GM04503 (cell line): ENCODE measurements around the gene RRH.
"Not testable (repeated sequence)": the region's sequence is repeated elsewhere in the genome, so short reads cannot be mapped to it uniquely, and the experiment has no call there.

Experiments used
- DNase-seq: peaks from one replicate; pipeline ENCODE4 v3.0.0-alpha.2; 2012; ENCODE audit warnings: low read depth

RRH gene

GRCh38 chr4:109846395-109847098 lies 18.8 kb downstream of the RRH start:
- DNase-seq, result no peak

DNA sequence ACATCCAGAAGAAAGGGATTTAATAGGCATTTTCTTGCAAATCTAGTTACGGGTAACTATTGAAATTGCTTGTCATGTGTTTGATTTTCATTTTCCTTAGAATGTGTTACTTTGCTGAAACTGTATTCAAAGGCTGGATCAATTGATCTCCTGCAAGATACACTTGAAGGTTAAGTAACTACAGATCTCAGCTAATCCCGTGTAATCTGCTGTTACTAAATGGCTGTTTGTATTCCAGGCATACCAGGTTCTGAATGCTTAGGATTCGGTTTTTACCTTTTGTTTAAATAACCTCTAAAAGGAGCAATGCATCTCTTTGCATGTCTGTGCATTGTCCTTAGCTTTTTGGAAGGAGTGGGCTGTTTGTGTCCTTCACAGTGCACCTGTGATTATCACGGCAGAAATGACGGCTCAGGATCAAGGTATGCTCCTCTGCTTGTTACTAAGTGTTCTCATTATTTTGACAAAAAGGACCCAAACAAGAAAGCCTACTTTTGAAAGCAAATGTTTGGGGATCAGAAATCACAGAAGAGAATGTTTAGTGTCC lies 20.2 kb downstream of the RRH start, which contains the start of gene LRIT3:
Gene LRIT3 (plus strand): TSS at position 212 of the 547 bp plus-strand sequence. CDS start 95 bp downstream, at position 307.
- DNase-seq, result no peak

DNA sequence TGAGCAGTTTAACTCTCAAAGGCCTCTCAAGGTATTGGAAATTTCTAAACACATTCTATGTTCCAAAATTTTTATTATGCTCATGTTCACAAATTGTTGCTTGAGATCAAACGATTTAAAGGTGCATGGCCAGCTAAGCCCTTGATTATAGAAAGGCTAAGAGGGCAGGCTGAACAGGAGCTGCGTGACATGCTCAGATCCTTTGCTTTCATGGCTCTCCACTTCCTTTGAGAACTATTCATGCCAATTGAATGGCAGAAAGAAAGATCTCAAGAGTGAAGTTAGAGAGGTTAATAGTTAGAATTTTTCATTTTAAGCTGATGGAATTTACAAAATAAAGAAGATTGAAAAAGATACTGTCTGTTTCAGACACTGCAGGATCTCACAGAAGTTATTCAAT lies 20.7 kb downstream of the RRH start:
- no peak for DNase-seq

DNA sequence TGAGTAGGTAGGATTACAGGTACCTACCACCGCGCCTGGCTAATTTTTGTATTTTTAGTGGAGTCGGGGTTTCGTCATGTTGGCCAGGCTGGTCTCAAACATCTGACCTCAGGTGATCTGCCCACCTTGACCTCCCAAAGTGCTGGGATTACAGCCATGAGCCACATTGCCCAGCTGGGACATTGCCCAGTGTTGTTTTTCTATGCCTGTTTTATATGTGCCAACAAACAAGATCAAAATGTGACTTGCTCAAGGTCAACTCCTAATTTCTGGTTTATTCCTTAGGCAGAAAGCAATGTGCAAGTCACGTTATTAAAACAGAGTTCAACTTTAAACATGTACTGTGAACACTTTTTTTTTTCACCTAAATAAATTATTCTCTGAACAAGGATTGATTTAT lies 22.8 kb downstream of the RRH start:
- no peak for DNase-seq

DNA sequence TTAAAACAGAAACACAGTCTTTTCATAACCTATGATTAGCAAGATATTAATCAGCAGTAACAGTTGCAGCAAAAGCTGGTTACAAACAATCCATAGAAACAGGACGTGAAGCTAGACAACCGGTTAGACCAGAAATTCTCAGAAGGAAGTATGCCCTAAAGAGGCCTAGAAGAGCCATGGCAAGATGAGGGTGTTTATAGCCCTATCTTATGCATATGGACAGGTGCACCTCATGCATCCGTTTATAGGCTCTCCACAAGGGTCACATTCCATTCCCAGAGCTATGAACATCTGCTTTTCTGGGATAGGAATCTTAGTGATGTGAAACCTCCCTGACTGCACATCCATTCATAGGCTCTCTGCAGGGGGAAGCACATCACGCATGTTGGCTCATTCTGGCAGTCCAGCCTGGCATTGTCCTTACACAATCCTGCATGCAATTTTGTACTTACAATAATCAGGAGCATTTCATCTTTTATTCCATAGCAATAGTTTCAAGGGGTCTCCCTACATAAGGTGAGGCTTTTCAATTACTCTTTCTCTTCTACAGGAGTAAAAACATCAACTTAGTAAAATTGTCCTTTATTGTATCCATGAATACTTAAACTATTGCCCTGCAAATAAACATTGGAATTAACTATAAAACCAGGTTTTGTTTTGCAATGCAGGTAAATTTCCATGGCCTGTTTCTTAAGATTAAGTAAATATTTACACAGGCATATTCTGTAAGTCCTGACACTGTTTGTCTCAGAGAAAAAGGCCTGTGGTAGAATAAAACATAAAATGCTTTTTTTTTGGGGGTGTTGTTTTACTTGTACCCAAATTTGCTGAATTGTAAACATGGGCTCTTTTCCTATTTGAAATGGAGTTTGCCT lies 31.9 kb downstream of the RRH start:
- not testable (repeated sequence) for DNase-seq

DNA sequence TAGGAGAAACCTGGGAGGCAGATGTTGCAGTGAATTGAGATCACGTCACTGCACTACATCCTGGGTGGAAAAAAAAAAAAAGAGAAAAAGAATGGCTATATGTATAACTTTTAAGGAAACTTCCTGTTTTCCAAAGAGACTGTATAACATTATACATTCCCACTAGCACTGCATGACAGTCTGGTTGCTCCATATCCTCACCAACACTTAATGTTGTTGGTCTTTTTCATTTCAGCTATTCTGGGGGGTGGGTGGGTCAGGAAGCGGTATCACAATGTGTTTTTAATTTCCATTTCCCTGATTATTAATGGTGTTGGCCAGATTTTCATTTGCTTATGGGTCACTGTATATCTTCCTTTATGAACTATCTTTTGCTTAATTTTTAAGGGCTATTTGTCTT lies 33.5 kb downstream of the RRH start:
- no peak for DNase-seq

- no peak for DNase-seq
Observed at GRCh38 chr4:109861916-109862511, 34.2 kb downstream of the RRH start.

GRCh38 chr4:109864134-109864533 lies 36.4 kb downstream of the RRH start:
- DNase-seq, result no peak

- no peak for DNase-seq
Observed at GRCh38 chr4:109870061-109870460, 42.3 kb downstream of the RRH start.

DNA sequence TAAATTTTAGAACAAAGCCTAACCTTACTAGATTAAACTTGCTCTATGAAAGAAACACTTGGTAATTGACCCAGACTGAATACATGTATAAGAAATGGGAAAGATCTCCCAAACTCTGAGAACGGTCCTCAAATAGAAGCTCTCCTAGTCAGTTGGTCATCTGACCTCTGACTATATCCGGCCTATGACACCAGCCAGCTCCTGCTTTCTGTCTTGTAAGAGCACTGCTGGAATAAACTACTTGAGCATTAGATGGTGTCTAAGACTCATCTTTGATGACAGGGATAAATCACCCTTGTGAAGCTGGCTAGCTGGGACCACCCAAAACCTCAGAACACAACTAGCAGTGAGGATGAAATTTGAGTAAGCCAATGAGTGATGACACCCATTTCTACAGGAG lies 44.3 kb downstream of the RRH start:
- no peak for DNase-seq

DNA sequence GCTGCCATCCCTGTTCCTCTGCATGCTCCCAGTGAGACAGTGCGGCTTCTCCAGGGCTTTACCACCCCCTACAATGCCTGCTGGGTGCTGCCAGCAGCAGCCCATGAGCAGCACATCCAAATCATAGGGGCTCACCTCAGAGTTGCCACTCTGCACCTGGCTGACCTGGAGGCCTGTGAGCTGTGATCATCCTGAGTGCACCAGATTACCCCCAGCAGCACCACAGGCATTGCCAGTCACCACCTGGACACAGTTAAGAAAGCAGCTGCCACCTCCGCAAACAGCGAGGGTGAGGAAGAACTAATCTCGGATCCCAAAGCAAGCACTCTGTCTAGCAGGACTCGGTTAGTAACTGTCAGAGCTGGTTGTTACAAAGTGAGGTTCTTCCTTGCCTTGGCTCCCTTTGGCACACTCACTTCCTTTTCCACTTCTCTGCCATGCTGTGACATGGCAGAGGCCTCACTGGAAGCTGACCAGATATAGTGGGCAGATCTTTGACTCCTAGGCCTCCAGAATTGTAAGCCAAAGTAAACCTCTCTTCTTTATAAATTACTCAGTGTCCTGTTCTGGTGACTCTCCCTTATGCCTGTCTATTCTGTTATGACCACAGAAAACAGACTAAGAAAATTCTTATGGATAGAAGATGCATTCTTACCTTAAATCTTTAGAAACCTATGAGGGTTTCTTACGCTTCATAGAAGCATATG lies 45.3 kb downstream of the RRH start:
- no peak for DNase-seq

- peak; percentile 3 for DNase-seq
Observed at GRCh38 chr4:109873791-109874514, 46.2 kb downstream of the RRH start.

GRCh38 chr4:109875106-109875505 lies 47.3 kb downstream of the RRH start:
- no peak for DNase-seq

DNA sequence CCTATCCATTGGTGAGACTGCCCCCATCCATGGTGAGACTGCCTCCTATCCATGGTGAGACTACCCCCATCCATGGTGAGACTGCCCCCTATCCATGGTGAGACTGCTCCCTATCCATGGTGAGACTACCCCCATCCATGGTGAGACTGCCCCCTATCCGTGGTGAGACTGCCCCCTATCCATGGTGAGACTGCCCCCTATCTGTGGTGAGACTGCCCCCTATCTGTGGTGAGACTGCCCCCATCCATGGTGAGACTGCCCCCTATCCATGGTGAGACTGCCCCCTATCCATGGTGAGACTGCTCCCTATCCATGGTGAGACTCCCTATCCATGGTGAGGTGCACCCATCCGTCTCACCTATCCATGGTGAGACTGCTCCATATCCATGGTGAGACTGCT lies 47.8 kb downstream of the RRH start:
- not testable (repeated sequence) for DNase-seq

GRCh38 chr4:109876634-109877265 lies 49.0 kb downstream of the RRH start:
- DNase-seq, result no peak

DNA sequence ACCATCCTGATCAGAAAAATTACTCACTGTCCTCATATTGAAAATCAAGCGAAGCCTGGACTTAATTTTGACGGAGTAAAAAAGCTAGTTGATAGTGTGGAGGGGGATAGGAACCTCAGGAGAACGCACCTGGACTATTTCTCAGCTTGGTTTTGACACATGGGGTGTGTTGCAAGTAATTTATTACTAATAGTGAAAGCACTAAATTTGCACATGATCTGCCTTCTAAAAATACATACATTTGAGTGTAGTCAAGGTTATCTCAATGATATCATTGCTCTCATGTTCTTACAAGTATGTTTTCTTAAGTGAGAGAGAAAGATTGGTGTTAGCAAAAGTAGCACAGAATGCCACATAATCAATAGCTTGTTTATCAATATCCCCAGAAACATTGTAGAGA lies 49.6 kb downstream of the RRH start:
- no peak for DNase-seq

- no peak for DNase-seq
Observed at GRCh38 chr4:109878355-109878754, 50.6 kb downstream of the RRH start.

- no peak for DNase-seq
Observed at GRCh38 chr4:109879081-109879480, 51.3 kb downstream of the RRH start.

DNA sequence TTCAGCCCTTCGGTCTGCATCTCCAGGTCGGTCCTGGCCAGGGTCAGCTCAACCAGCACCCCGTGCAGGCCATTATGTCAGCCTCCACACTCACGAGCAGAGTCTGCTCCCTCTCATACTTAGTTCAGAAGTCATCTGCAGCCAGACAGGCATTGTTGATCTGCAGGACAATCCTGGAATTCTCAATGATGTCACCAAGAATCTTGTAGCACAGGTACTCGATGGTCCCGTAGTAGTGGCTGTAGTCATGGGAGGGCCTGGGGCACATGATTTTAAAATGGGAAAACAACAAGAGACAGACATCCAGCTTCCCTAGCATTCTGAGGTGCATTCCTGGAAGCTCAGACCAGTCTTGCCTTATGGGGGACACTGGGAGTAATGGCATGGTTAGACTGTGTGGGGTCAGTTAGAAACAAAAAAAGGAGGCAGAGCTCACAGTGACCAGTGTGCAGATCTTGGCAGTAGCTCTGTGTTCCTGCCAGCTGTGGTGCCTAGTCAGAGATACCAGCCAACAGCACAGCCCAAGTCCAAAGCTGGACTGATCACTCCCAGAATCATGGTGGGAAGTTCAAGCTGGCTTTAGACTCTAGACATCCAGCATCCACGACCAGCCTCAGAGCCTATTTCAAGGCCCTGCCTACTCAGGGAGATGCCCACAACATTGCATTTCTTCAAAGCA lies 52.0 kb downstream of the RRH start:
- DNase-seq, result no peak

DNA sequence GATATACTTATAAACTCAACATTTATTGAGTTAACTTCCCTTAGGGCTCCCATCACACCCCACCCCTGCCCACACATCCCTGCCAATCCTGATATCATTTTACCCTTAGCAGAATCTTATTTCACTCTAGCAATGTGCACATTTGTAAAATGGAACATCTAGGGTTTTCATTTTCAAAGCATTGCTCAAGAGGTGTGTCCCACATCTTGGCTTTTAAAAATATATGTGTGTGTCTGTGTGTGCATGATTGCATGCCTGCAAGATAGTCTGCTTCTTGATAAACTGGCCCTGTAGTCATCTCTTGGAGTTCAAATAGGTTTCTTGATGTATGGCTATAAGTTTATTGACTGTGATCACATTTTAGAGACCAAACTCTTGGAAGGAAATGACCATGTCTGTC lies 58.5 kb downstream of the RRH start:
- no peak for DNase-seq
